HepG2 (cell line): Measurements from ENCODE around the gene SOAT2. TPM values are rescaled to one million over a fixed set of nuclear protein-coding genes. Genes with fewer than 3 reads are reported as not detected.

Experiments
- ATAC-seq: fragments of 200-7000 bp; cut with Tn5 transposase; 3 replicates; pipeline ENCODE4 v1.9.1; 2020; ENCODE audit warnings: mild to moderate bottlenecking, moderate library complexity
- BruUV-seq: library from RNA; stranded (reverse); fragments of 400-500 nt; replicated peaks from 2 replicates; lab custom pipeline; 2021; lab: Mats Ljungman, UMichigan
- CTCF ChIA-PET: fragments of 300-600 bp; formaldehyde crosslinking; extraction: SDS; loops from one replicate; lab custom pipeline; 2021; ENCODE audit warnings: low total read pairs, inconsistent platforms, low intra/inter-chr PET ratio; lab: Yijun Ruan, JAX
- POLR2A ChIA-PET: fragments of 350-600 bp; sonication (Branson Sonifier 250); formaldehyde crosslinking; loops from one replicate; lab custom pipeline; 2020; ENCODE audit warnings: antibody characterized with exemption, inconsistent platforms; lab: Yijun Ruan, JAX
- DNase-seq: peaks from one replicate; pipeline ENCODE4 v3.0.0-alpha.2; 2015; ENCODE audit warnings: low spot score
- FAIRE-seq: peaks from 3 replicates; lab custom pipeline; 2011; peaks lifted over from hg19 to GRCh38; lab: Jason Lieb, UNC
- H2AFZ ChIP-seq: one replicate; pipeline ENCODE4 v1.6.1; 2011; ENCODE audit warnings: low read length, inconsistent platforms
- H3K27ac ChIP-seq: fragments of 300-600 bp; 3 replicates; pipeline ENCODE4 v1.8.0; 2011; ENCODE audit warnings: mixed run types, mild to moderate bottlenecking, mixed read lengths, low read length, inconsistent platforms; ENCODE audit not compliant: insufficient read depth; ENCODE audit errors: extremely low read length
- H3K27me3 ChIP-seq, 2 experiments: fragments of 200-600 bp in 1 of 2; 2 replicates in 1 of 2; 3 replicates in 1 of 2; pipeline versions ENCODE4 v1.6.0 to v1.8.0; 2011; ENCODE audit warnings: low read length in 2 of 2, mild to moderate bottlenecking in 2 of 2, moderate library complexity in 2 of 2, inconsistent platforms in 1 of 2; ENCODE audit not compliant: insufficient read depth in 2 of 2, control insufficient read depth in 1 of 2
- H3K36me3 ChIP-seq, 2 experiments: fragments of 200-600 bp in 1 of 2; replicated peaks in 1 of 2; 2 replicates in 1 of 2; 3 replicates in 1 of 2; pipeline versions ENCODE4 v1.5.1 to v1.8.0; 2011; ENCODE audit warnings: low read length in 2 of 2, inconsistent platforms in 1 of 2; ENCODE audit not compliant: insufficient read depth in 2 of 2, control insufficient read depth in 1 of 2
- H3K4me1 ChIP-seq: 2 replicates; pipeline ENCODE4 v1.5.1; 2012; ENCODE audit warnings: low read length, inconsistent platforms; ENCODE audit not compliant: insufficient read depth
- H3K4me2 ChIP-seq: 2 replicates; pipeline ENCODE4 v1.6.0; 2011; ENCODE audit warnings: low read depth, low read length, inconsistent platforms
- H3K4me3 ChIP-seq, 3 experiments: fragments of 200-600 bp in 1 of 3; sonication (generic), shearing (Covaris generic) in 1 of 3; replicated peaks in 1 of 3; 2 replicates each; pipeline ENCODE4 v1.5.1; 2011 to 2016; ENCODE audit warnings: low read length in 3 of 3, inconsistent platforms in 2 of 3, low read depth in 2 of 3, mild to moderate bottlenecking in 2 of 3, control low read depth in 1 of 3, mixed read lengths in 1 of 3; ENCODE audit not compliant: insufficient read depth in 1 of 3
- H3K79me2 ChIP-seq: one replicate; pipeline ENCODE4 v1.6.1; 2011; ENCODE audit warnings: low read length, inconsistent platforms; ENCODE audit not compliant: insufficient read depth
- H3K9ac ChIP-seq: 2 replicates; pipeline ENCODE4 v1.6.0; 2011; ENCODE audit warnings: mild to moderate bottlenecking, low read depth, low read length, inconsistent platforms; ENCODE audit not compliant: insufficient read depth
- H3K9me3 ChIP-seq: 2 replicates; pipeline ENCODE4 v1.5.1; 2012; ENCODE audit warnings: mild to moderate bottlenecking, low read length
- H4K20me1 ChIP-seq: 2 replicates; pipeline ENCODE4 v1.6.0; 2011; ENCODE audit warnings: inconsistent platforms, mild to moderate bottlenecking, low read length, moderate library complexity; ENCODE audit not compliant: insufficient read depth
- ATF4 ChIP-seq, 2 experiments: fragments of 450-650 bp in 1 of 2; sonication (generic) in 1 of 2; formaldehyde crosslinking; IDR thresholded peaks; 2 replicates each; pipeline versions ENCODE4 v1.5.0 to v1.8.0; 2020 to 2022; ENCODE audit warnings: mild to moderate bottlenecking in 1 of 2, missing genetic modification reagents in 1 of 2
- CAMTA2 ChIP-seq: sonication (generic); formaldehyde crosslinking; IDR thresholded peaks from 2 replicates; pipeline ENCODE4 v1.4.0; 2020; ENCODE audit warnings: mild to moderate bottlenecking, missing genetic modification reagents, borderline replicate concordance
- NAIF1 ChIP-seq: sonication (generic); formaldehyde crosslinking; IDR thresholded peaks from 2 replicates; pipeline ENCODE4 v1.5.0; 2020; ENCODE audit warnings: mild to moderate bottlenecking, missing genetic modification reagents, borderline replicate concordance
- PCBP1 ChIP-seq: fragments of 200-400 bp; formaldehyde crosslinking; IDR thresholded peaks from 2 replicates; pipeline ENCODE4 v1.6.1; 2017; ENCODE audit warnings: mild to moderate bottlenecking, low read depth, low read length, borderline replicate concordance
- RERE ChIP-seq: IDR thresholded peaks from 2 replicates; pipeline ENCODE4 v1.6.1; 2016; ENCODE audit warnings: low read depth, missing genetic modification reagents, missing compliant biosample characterization
- TERF1 ChIP-seq: sonication (generic); formaldehyde crosslinking; IDR thresholded peaks from 2 replicates; pipeline ENCODE4 v1.8.0; 2022; ENCODE audit warnings: mild to moderate bottlenecking, missing genetic modification reagents, moderate library complexity
- ZFP1 ChIP-seq: IDR thresholded peaks from 2 replicates; pipeline ENCODE4 v1.6.1; 2016
- ZNF296 ChIP-seq: sonication (generic); formaldehyde crosslinking; conservative IDR thresholded peaks from 2 replicates; pipeline ENCODE4 v1.5.0; 2020; ENCODE audit warnings: mild to moderate bottlenecking, missing genetic modification reagents
- ZNF879 ChIP-seq: sonication (generic); formaldehyde crosslinking; IDR thresholded peaks from 2 replicates; pipeline ENCODE4 v1.8.1; 2023; ENCODE audit warnings: missing genetic modification reagents
- WGBS: methylation state at CpG from one replicate; pipeline ENCODE4 v1.1.6; 2017; ENCODE audit warnings: low lambda C conversion rate; 5-methylcytosine and 5-hydroxymethylcytosine counted together
- in situ Hi-C: cut with HindIII; loops from 2 replicates; pipeline ENCODE4 v1.10.0; 2017; ENCODE audit warnings: low pct_unique_long_range_greater_than_20kb; ENCODE audit not compliant: extremely low pct_ligation_motif_present
- intact Hi-C: fragments of 100-400 bp; cut with micrococcal nuclease; formaldehyde crosslinking; loops from one replicate; pipeline ENCODE4 v1.10.0; 2022; ENCODE audit not compliant: unreplicated experiment
- polyA plus RNA-seq, 8 experiments: library from polyadenylated mRNA; depleted of rRNA in 3 of 8; stranded (reverse) in 7 of 8; unstranded in 1 of 8; fragments of >200 nt; fragmentation: Illumina TruSeq in 4 of 8; extraction: Trizol in 4 of 8; gene quantifications; 2 replicates each; pipeline versions ENCODE4 v1.2.1 to v1.2.3, GENCODE V29; 2011 to 2016; ENCODE audit warnings: low read depth in 4 of 8, missing spikeins in 1 of 8, mixed read lengths in 1 of 8; ENCODE audit not compliant: insufficient read depth in 1 of 8
- total RNA-seq, 5 experiments: library from RNA; depleted of rRNA; stranded (reverse); fragments of >200 nt; fragmentation: Illumina TruSeq; extraction: Trizol; gene quantifications; 2 replicates each; pipeline ENCODE4 v1.2.3, GENCODE V29; 2016; ENCODE audit warnings: low read depth in 1 of 5
- TF ChIP-seq, protein P1 (sequence below): sonication (generic); formaldehyde crosslinking; IDR thresholded peaks from 2 replicates; pipeline ENCODE4 v1.8.0; 2022; ENCODE audit warnings: missing genetic modification reagents, mild to moderate bottlenecking, moderate library complexity, borderline replicate concordance
- TF ChIP-seq, protein P2 (sequence below): sonication (generic); formaldehyde crosslinking; IDR thresholded peaks from 2 replicates; pipeline ENCODE4 v1.5.0; 2020; ENCODE audit warnings: mild to moderate bottlenecking, low read depth, missing genetic modification reagents, borderline replicate concordance
- TF ChIP-seq, protein P3 (sequence below): IDR thresholded peaks from 2 replicates; pipeline ENCODE4 v1.6.1; 2016; ENCODE audit warnings: mild to moderate bottlenecking, missing biosample characterization, missing genetic modification reagents

The SOAT2 gene
- total and polyA plus RNA-seq, 2 of the 13 experiments (the other 11 are each of a cell fraction or from before 2014, with no cell fraction given): 14.9 to 108 TPM

DNA sequence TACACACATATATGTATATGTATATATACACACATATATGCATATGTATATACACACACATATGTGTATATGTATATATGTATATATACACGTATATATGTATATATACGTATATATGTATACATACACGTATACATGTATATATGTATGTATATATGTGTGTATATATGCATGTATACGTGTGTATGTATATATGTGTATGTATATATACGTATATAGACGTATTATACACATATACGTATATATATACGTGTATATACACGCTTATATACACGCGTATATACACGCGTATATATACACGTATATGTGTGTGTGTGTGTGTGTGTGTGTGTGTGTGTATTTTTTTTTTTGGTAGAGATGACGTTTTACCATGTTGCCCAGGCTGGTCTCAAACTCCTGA is 44.4 kb downstream of the SOAT2 start (continued):
- TF ChIP-seq RERE (CRISPR knock-in tag) (no peak), ZNF296 (CRISPR knock-in tag) (no peak)
- TF ChIP-seq, protein P1, sequence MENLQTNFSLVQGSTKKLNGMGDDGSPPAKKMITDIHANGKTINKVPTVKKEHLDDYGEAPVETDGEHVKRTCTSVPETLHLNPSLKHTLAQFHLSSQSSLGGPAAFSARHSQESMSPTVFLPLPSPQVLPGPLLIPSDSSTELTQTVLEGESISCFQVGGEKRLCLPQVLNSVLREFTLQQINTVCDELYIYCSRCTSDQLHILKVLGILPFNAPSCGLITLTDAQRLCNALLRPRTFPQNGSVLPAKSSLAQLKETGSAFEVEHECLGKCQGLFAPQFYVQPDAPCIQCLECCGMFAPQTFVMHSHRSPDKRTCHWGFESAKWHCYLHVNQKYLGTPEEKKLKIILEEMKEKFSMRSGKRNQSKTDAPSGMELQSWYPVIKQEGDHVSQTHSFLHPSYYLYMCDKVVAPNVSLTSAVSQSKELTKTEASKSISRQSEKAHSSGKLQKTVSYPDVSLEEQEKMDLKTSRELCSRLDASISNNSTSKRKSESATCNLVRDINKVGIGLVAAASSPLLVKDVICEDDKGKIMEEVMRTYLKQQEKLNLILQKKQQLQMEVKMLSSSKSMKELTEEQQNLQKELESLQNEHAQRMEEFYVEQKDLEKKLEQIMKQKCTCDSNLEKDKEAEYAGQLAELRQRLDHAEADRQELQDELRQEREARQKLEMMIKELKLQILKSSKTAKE (CRISPR knock-in tag): no peak

- DNase-seq (no peak), FAIRE-seq (no peak), ATAC-seq (no peak)
- TF ChIP-seq PCBP1: no peak
- TF ChIP-seq ZFP1 (CRISPR knock-in tag): no peak
- no peak for TF ChIP-seq ATF4 (CRISPR knock-in tag; IDR thresholded peaks at IDR 0.05)
- TF ChIP-seq, protein P2, sequence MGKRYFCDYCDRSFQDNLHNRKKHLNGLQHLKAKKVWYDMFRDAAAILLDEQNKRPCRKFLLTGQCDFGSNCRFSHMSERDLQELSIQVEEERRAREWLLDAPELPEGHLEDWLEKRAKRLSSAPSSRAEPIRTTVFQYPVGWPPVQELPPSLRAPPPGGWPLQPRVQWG (CRISPR knock-in tag): no peak
- no peak for TF ChIP-seq CAMTA2
- no peak for TF ChIP-seq NAIF1 (CRISPR knock-in tag)
- TF ChIP-seq TERF1 (CRISPR knock-in tag): no peak
- TF ChIP-seq, protein P3, sequence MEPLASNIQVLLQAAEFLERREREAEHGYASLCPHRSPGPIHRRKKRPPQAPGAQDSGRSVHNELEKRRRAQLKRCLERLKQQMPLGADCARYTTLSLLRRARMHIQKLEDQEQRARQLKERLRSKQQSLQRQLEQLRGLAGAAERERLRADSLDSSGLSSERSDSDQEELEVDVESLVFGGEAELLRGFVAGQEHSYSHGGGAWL: no peak
- TF ChIP-seq ZNF879: no peak
These were observed 47.8 kb downstream of the SOAT2 start for GRCh38 chr12:53151039-53151438.

More at GRCh38 chr12:53151039-53151438, 47.8 kb downstream of the SOAT2 start:
- Histone ChIP-seq H3K9ac (no peak overlapping the region), H2AFZ (no peak overlapping the region), H3K27me3 (no peaks in the 10 kb centered on the region), H3K4me2 (no peak overlapping the region), H3K4me1 (peaks cover 1% of the 10 kb centered on the region), H3K9me3 (no peaks in the 10 kb centered on the region), H3K4me3 (no peak overlapping the region), H3K36me3 (no peaks in the 10 kb centered on the region), H3K79me2 (no peaks in the 10 kb centered on the region), H3K27ac (no peak overlapping the region), H4K20me1 (no peaks in the 10 kb centered on the region)
- ChIA-PET CTCF (no interaction called here), POLR2A (no interaction called here)
- in situ Hi-C loops (no loop called here), intact Hi-C loops (no loop called here)
- no TSS peak for BruUV-seq
- WGBS: 77% methylated on average over 6 of the region's 6 CpGs
